Measurements from ENCODE around the gene IL1RAPL1. TPM values are rescaled to one million over a fixed set of nuclear protein-coding genes. Genes with fewer than 3 reads are reported as not detected.

The IL1RAPL1 gene
- total and polyA plus RNA-seq, 8 donors, result 0.06 to 3.3 (median 0.31) TPM; not detected in 3

- Histone ChIP-seq H3K9me3 (no peaks in the 10 kb centered on the region), H3K27me3 (no peaks in the 10 kb centered on the region), H3K4me3 (no peak overlapping the region), H3K27ac (no peak overlapping the region), H3K36me3 (no peaks in the 10 kb centered on the region), H3K4me1 (no peaks in the 10 kb centered on the region)
- intact Hi-C loops (cut with DNase I; ENCODE audit: low total_unique reads), result no loop called here
- DNase-seq, result no peak
- TF ChIP-seq POLR2A (IDR thresholded peaks at IDR 0.05), result no peak
- TF ChIP-seq EP300 (IDR thresholded peaks at IDR 0.05), result no peak
- no peak for TF ChIP-seq CTCF (IDR thresholded peaks at IDR 0.05)
- no peak for TF ChIP-seq POLR2AphosphoS5 (IDR thresholded peaks at IDR 0.05)
Observed at GRCh38 chrX:28981952-28982351, 394.7 kb downstream of the IL1RAPL1 start.

- Histone ChIP-seq H3K4me3 (no peak overlapping the region), H3K27ac (no peak overlapping the region), H3K4me1 (no peaks in the 10 kb centered on the region), H3K27me3 (no peaks in the 10 kb centered on the region), H3K36me3 (no peaks in the 10 kb centered on the region), H3K9me3 (no peaks in the 10 kb centered on the region)
- TF ChIP-seq EP300 (IDR thresholded peaks at IDR 0.05) (no peak), POLR2AphosphoS5 (IDR thresholded peaks at IDR 0.05) (no peak), POLR2A (IDR thresholded peaks at IDR 0.05) (no peak), CTCF (IDR thresholded peaks at IDR 0.05) (no peak)
- intact Hi-C loops (cut with DNase I; ENCODE audit: low total_unique reads), result no loop called here
- 29 to 44% (median 42%) methylated on average over 2 of the region's 2 CpGs for WGBS, 5 donors
- DNase-seq, result peak; percentile 2 to 26
Observed at GRCh38 chrX:28988246-28988645, 401.0 kb downstream of the IL1RAPL1 start.

- DNase-seq, result peak in 1 of 2 donors; percentile 69
Observed at GRCh38 chrX:28997706-28998463, 410.6 kb downstream of the IL1RAPL1 start.

GRCh38 chrX:28998609-28999135 is 411.4 kb downstream of the IL1RAPL1 start:
- intact Hi-C loops (cut with DNase I; ENCODE audit: low total_unique reads), result no loop called here
- WGBS, 5 donors, result 28 to 42% (median 37%) methylated on average over 3 of the region's 3 CpGs
- TF ChIP-seq EP300 (IDR thresholded peaks at IDR 0.05), result no peak
- no peak for TF ChIP-seq POLR2AphosphoS5 (IDR thresholded peaks at IDR 0.05)
- H3K9me3 ChIP-seq, result no peaks in the 10 kb centered on the region
- no peak overlapping the region for H3K27ac ChIP-seq
- DNase-seq, result peak in 1 of 2 donors; percentile 14
- no peak overlapping the region for H3K4me3 ChIP-seq
- H3K36me3 ChIP-seq, result no peaks in the 10 kb centered on the region
- H3K4me1 ChIP-seq, result no peaks in the 10 kb centered on the region
- no peaks in the 10 kb centered on the region for H3K27me3 ChIP-seq

More at GRCh38 chrX:28997706-28998463, 410.6 kb downstream of the IL1RAPL1 start:
- 17 to 50% (median 41%) methylated on average over 1 of the region's 1 CpG for WGBS, 5 donors
- no peak overlapping the region for H3K27ac ChIP-seq
- H3K4me3 ChIP-seq, result no peak overlapping the region
- no peaks in the 10 kb centered on the region for H3K9me3 ChIP-seq
- TF ChIP-seq POLR2AphosphoS5 (IDR thresholded peaks at IDR 0.05) (no peak), CTCF (IDR thresholded peaks at IDR 0.05) (no peak), POLR2A (IDR thresholded peaks at IDR 0.05) (no peak), EP300 (IDR thresholded peaks at IDR 0.05) (no peak)
- no peaks in the 10 kb centered on the region for H3K36me3 ChIP-seq
- no peaks in the 10 kb centered on the region for H3K27me3 ChIP-seq
- no peaks in the 10 kb centered on the region for H3K4me1 ChIP-seq
- intact Hi-C loops (cut with DNase I; ENCODE audit: low total_unique reads), result no loop called here

GRCh38 chrX:29012867-29013266 is 425.6 kb downstream of the IL1RAPL1 start:
- no peak overlapping the region for H3K27ac ChIP-seq
- no peak overlapping the region for H3K4me3 ChIP-seq
- H3K27me3 ChIP-seq, result no peaks in the 10 kb centered on the region
- intact Hi-C loops (cut with DNase I; ENCODE audit: low total_unique reads), result no loop called here
- no peak for DNase-seq
- TF ChIP-seq POLR2AphosphoS5 (IDR thresholded peaks at IDR 0.05) (no peak), POLR2A (IDR thresholded peaks at IDR 0.05) (no peak), EP300 (IDR thresholded peaks at IDR 0.05) (no peak), CTCF (IDR thresholded peaks at IDR 0.05) (no peak)
- no peaks in the 10 kb centered on the region for H3K36me3 ChIP-seq
- H3K4me1 ChIP-seq, result no peaks in the 10 kb centered on the region
- H3K9me3 ChIP-seq, result peaks cover 0 to 5% (median 0%) of the 10 kb centered on the region in 4 donors
